HG03108 (cell line): ENCODE data around the gene NOMO2.
"Not testable (repeated sequence)": the region's sequence is repeated elsewhere in the genome, so short reads cannot be mapped to it uniquely, and the experiment has no call there.

ENCODE experiments used
- ATAC-seq: cut with Tn5 transposase; IDR thresholded peaks from one replicate; pipeline ENCODE4 v1.9.1; 2021; ENCODE audit warnings: moderate library complexity; ENCODE audit not compliant: unreplicated experiment

Gene NOMO2

GRCh38 chr16:18521445-18522181 lies 40.3 kb downstream of the NOMO2 start:
- ATAC-seq = not testable (repeated sequence)

- ATAC-seq = not testable (repeated sequence)
Measured at GRCh38 chr16:18518536-18519283, 43.2 kb downstream of the NOMO2 start.

- not testable (repeated sequence) for ATAC-seq
Measured at GRCh38 chr16:18498430-18498829, 63.5 kb downstream of the NOMO2 start.

- not testable (repeated sequence) for ATAC-seq
Measured at GRCh38 chr16:18497032-18497431, 64.9 kb downstream of the NOMO2 start.

- not testable (repeated sequence) for ATAC-seq
Measured at GRCh38 chr16:18492118-18492897, 69.6 kb downstream of the NOMO2 start.

GRCh38 chr16:18436025-18436424 lies 125.9 kb downstream of the NOMO2 start:
- ATAC-seq = not testable (repeated sequence)

- not testable (repeated sequence) for ATAC-seq
Measured at GRCh38 chr16:18415827-18416226, 146.1 kb downstream of the NOMO2 start.

- ATAC-seq = not testable (repeated sequence)
Measured at GRCh38 chr16:18409532-18410293, 152.2 kb downstream of the NOMO2 start.

GRCh38 chr16:18401851-18402657 lies 159.8 kb downstream of the NOMO2 start:
- ATAC-seq = not testable (repeated sequence)

GRCh38 chr16:18401159-18401558 lies 160.7 kb downstream of the NOMO2 start:
- not testable (repeated sequence) for ATAC-seq

- ATAC-seq = not testable (repeated sequence)
Measured at GRCh38 chr16:18394363-18394762, 167.5 kb downstream of the NOMO2 start.

GRCh38 chr16:18387767-18388166 lies 174.1 kb downstream of the NOMO2 start:
- not testable (repeated sequence) for ATAC-seq

GRCh38 chr16:18386517-18386916 lies 175.4 kb downstream of the NOMO2 start:
- ATAC-seq = not testable (repeated sequence)

GRCh38 chr16:18385285-18385684 lies 176.6 kb downstream of the NOMO2 start:
- not testable (repeated sequence) for ATAC-seq

GRCh38 chr16:18384869-18385268 lies 177.0 kb downstream of the NOMO2 start:
- not testable (repeated sequence) for ATAC-seq

- not testable (repeated sequence) for ATAC-seq
Measured at GRCh38 chr16:18384098-18384636, 177.7 kb downstream of the NOMO2 start.

- not testable (repeated sequence) for ATAC-seq
Measured at GRCh38 chr16:18382696-18383095, 179.2 kb downstream of the NOMO2 start.
